ENCODE results near the gene LIPT2. TPM values are rescaled to one million over a fixed set of nuclear protein-coding genes. Genes with fewer than 3 reads are reported as not detected.

The LIPT2 gene
- total RNA-seq, 1 experiment from 2014 or later: 9.3 TPM

DNA sequence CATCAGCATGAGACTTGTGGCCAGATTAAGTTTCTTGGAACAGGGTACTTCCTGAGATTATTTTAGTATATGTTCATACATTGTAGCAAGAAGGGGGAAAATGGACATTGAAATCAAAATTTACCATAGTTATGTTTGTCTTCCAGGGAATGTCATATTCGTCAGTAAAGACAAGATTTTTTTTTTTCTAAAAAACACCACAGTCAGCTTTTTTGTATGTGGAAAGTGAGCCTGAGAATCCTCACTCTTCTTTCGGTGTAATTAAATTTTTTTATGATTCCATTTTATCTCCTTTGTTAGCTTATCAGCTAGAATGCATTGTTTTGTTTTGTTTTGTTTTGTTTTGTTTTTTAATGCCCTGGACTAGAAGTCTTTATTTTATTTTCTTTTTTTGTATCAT, 31.5 kb upstream of the LIPT2 start:
- ChIA-PET POLR2A (no interaction called here), CTCF (no interaction called here)
- Mint-ChIP-seq H3K9me3 (no peaks in the 10 kb centered on the region), H3K27ac (no peak overlapping the region), H3K27me3 (ENCODE audit: low read depth) (no peaks in the 10 kb centered on the region; the same call in 1 of the 2 replicates), H3K4me1 (no peaks in the 10 kb centered on the region), H3K36me3 (no peaks in the 10 kb centered on the region), H3K4me3 (no peak overlapping the region)
- DNase-seq (ENCODE audit: low spot score) (no peak), ATAC-seq (no peak)
- TF ChIP-seq ETV6 (CRISPR knock-in tag; IDR thresholded peaks at IDR 0.05) (no peak), HMGXB4 (CRISPR knock-in tag; IDR thresholded peaks at IDR 0.05) (no peak), CBFB (CRISPR knock-in tag; IDR thresholded peaks at IDR 0.05; ENCODE audit: low read depth) (no peak), PRRX2 (CRISPR knock-in tag; IDR thresholded peaks at IDR 0.05) (no peak), NR3C1 (CRISPR knock-in tag; conservative IDR thresholded peaks at IDR 0.05; ENCODE audit: low read depth) (no peak), GRHL2 (CRISPR knock-in tag; IDR thresholded peaks at IDR 0.05; ENCODE audit: insufficient replicate concordance, severe bottlenecking) (no peak), ZNF138 (CRISPR knock-in tag; conservative IDR thresholded peaks at IDR 0.05) (no peak), FOXJ3 (CRISPR knock-in tag; IDR thresholded peaks at IDR 0.05; ENCODE audit: borderline replicate concordance) (no peak), AFF4 (CRISPR knock-in tag; IDR thresholded peaks at IDR 0.05; ENCODE audit: borderline replicate concordance) (no peak), NR1H2 (CRISPR knock-in tag; IDR thresholded peaks at IDR 0.05) (no peak), ZNF232 (CRISPR knock-in tag; IDR thresholded peaks at IDR 0.05) (no peak)
- TF ChIP-seq, protein P1, sequence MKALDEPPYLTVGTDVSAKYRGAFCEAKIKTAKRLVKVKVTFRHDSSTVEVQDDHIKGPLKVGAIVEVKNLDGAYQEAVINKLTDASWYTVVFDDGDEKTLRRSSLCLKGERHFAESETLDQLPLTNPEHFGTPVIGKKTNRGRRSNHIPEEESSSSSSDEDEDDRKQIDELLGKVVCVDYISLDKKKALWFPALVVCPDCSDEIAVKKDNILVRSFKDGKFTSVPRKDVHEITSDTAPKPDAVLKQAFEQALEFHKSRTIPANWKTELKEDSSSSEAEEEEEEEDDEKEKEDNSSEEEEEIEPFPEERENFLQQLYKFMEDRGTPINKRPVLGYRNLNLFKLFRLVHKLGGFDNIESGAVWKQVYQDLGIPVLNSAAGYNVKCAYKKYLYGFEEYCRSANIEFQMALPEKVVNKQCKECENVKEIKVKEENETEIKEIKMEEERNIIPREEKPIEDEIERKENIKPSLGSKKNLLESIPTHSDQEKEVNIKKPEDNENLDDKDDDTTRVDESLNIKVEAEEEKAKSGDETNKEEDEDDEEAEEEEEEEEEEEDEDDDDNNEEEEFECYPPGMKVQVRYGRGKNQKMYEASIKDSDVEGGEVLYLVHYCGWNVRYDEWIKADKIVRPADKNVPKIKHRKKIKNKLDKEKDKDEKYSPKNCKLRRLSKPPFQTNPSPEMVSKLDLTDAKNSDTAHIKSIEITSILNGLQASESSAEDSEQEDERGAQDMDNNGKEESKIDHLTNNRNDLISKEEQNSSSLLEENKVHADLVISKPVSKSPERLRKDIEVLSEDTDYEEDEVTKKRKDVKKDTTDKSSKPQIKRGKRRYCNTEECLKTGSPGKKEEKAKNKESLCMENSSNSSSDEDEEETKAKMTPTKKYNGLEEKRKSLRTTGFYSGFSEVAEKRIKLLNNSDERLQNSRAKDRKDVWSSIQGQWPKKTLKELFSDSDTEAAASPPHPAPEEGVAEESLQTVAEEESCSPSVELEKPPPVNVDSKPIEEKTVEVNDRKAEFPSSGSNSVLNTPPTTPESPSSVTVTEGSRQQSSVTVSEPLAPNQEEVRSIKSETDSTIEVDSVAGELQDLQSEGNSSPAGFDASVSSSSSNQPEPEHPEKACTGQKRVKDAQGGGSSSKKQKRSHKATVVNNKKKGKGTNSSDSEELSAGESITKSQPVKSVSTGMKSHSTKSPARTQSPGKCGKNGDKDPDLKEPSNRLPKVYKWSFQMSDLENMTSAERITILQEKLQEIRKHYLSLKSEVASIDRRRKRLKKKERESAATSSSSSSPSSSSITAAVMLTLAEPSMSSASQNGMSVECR (CRISPR knock-in tag; IDR thresholded peaks at IDR 0.05; ENCODE audit: borderline replicate concordance): no peak
- TF ChIP-seq, protein P2, sequence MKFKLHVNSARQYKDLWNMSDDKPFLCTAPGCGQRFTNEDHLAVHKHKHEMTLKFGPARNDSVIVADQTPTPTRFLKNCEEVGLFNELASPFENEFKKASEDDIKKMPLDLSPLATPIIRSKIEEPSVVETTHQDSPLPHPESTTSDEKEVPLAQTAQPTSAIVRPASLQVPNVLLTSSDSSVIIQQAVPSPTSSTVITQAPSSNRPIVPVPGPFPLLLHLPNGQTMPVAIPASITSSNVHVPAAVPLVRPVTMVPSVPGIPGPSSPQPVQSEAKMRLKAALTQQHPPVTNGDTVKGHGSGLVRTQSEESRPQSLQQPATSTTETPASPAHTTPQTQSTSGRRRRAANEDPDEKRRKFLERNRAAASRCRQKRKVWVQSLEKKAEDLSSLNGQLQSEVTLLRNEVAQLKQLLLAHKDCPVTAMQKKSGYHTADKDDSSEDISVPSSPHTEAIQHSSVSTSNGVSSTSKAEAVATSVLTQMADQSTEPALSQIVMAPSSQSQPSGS (CRISPR knock-in tag; IDR thresholded peaks at IDR 0.05; ENCODE audit: borderline replicate concordance, low read depth): no peak
- TF ChIP-seq, protein P3, sequence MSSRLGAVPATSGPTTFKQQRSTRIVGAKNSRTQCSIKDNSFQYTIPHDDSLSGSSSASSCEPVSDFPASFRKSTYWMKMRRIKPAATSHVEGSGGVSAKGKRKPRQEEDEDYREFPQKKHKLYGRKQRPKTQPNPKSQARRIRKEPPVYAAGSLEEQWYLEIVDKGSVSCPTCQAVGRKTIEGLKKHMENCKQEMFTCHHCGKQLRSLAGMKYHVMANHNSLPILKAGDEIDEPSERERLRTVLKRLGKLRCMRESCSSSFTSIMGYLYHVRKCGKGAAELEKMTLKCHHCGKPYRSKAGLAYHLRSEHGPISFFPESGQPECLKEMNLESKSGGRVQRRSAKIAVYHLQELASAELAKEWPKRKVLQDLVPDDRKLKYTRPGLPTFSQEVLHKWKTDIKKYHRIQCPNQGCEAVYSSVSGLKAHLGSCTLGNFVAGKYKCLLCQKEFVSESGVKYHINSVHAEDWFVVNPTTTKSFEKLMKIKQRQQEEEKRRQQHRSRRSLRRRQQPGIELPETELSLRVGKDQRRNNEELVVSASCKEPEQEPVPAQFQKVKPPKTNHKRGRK (CRISPR knock-in tag; IDR thresholded peaks at IDR 0.05; ENCODE audit: borderline replicate concordance): no peak
- TF ChIP-seq, protein P4, sequence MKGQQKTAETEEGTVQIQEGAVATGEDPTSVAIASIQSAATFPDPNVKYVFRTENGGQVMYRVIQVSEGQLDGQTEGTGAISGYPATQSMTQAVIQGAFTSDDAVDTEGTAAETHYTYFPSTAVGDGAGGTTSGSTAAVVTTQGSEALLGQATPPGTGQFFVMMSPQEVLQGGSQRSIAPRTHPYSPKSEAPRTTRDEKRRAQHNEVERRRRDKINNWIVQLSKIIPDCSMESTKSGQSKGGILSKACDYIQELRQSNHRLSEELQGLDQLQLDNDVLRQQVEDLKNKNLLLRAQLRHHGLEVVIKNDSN (CRISPR knock-in tag; IDR thresholded peaks at IDR 0.05): no peak
